Measurements from ENCODE around the gene EFR3B.
"Not testable (repeated sequence)": the region's sequence is repeated elsewhere in the genome, so short reads cannot be mapped to it uniquely, and the experiment has no call there.

Gene EFR3B

GRCh38 chr2:25105336-25106085 lies 63.6 kb downstream of the EFR3B start:
- DNase-seq (ENCODE audit: low read depth in 2 of 2) = no peak

- no peak for DNase-seq (ENCODE audit: low read depth in 2 of 2)
Measured at GRCh38 chr2:25109822-25110221, 67.9 kb downstream of the EFR3B start.

- no peak for DNase-seq (ENCODE audit: low read depth in 2 of 2)
Measured at GRCh38 chr2:25112113-25112512, 70.2 kb downstream of the EFR3B start.

GRCh38 chr2:25115249-25115883 lies 73.5 kb downstream of the EFR3B start:
- DNase-seq (ENCODE audit: low read depth in 2 of 2) = no peak

GRCh38 chr2:25115902-25116301 lies 74.0 kb downstream of the EFR3B start:
- no peak for DNase-seq (ENCODE audit: low read depth in 2 of 2)

GRCh38 chr2:25116956-25117355 lies 75.1 kb downstream of the EFR3B start:
- no peak for DNase-seq (ENCODE audit: low read depth in 2 of 2)

GRCh38 chr2:25119263-25119662 lies 77.4 kb downstream of the EFR3B start:
- no peak for DNase-seq (ENCODE audit: low read depth in 2 of 2)

- no peak for DNase-seq (ENCODE audit: low read depth in 2 of 2)
Measured at GRCh38 chr2:25122367-25122766, 80.5 kb downstream of the EFR3B start.

- DNase-seq (ENCODE audit: low read depth in 2 of 2) = no peak
Measured at GRCh38 chr2:25123682-25124081, 81.8 kb downstream of the EFR3B start.

GRCh38 chr2:25125189-25125588 lies 83.3 kb downstream of the EFR3B start:
- no peak for DNase-seq (ENCODE audit: low read depth in 2 of 2)

GRCh38 chr2:25125976-25126375 lies 84.1 kb downstream of the EFR3B start:
- no peak for DNase-seq (ENCODE audit: low read depth in 2 of 2)

GRCh38 chr2:25127071-25127470 lies 85.2 kb downstream of the EFR3B start:
- not testable (repeated sequence) for DNase-seq (ENCODE audit: low read depth in 2 of 2)

- no peak for DNase-seq (ENCODE audit: low read depth in 2 of 2)
Measured at GRCh38 chr2:25127646-25128045, 85.8 kb downstream of the EFR3B start.

- DNase-seq (ENCODE audit: low read depth in 2 of 2) = no peak
Measured at GRCh38 chr2:25129901-25130520, 88.1 kb downstream of the EFR3B start.

GRCh38 chr2:25131253-25131566 lies 89.3 kb downstream of the EFR3B start:
- DNase-seq (ENCODE audit: low read depth in 2 of 2) = no peak

- peak in 1 of 2 experiments; percentile 16 for DNase-seq (ENCODE audit: low read depth in 2 of 2)
Measured at GRCh38 chr2:25131567-25132298, 89.9 kb downstream of the EFR3B start.

- DNase-seq (ENCODE audit: low read depth in 2 of 2) = no peak
Measured at GRCh38 chr2:25132299-25132635, 90.4 kb downstream of the EFR3B start.

- DNase-seq (ENCODE audit: low read depth in 2 of 2) = no peak
Measured at GRCh38 chr2:25132693-25133092, 90.8 kb downstream of the EFR3B start.

GRCh38 chr2:25140535-25140934 lies 98.7 kb downstream of the EFR3B start:
- DNase-seq (ENCODE audit: low read depth in 2 of 2) = not testable (repeated sequence)

- no peak for DNase-seq (ENCODE audit: low read depth in 2 of 2)
Measured at GRCh38 chr2:25141120-25141519, 99.2 kb downstream of the EFR3B start.

- DNase-seq (ENCODE audit: low read depth in 2 of 2) = no peak
Measured at GRCh38 chr2:25145803-25146202, 103.9 kb downstream of the EFR3B start.

GRCh38 chr2:25146896-25147295 lies 105.0 kb downstream of the EFR3B start:
- no peak for DNase-seq (ENCODE audit: low read depth in 2 of 2)

- DNase-seq (ENCODE audit: low read depth in 2 of 2) = no peak
Measured at GRCh38 chr2:25149646-25150045, 107.8 kb downstream of the EFR3B start.
